T-helper 9 cell (primary cell): ENCODE results near the gene TUBB4A.
"Not testable (repeated sequence)": the region's sequence is repeated elsewhere in the genome, so short reads cannot be mapped to it uniquely, and the experiment has no call there.

Source experiments
- DNase-seq: peaks from one replicate; pipeline ENCODE4 v3.0.0-alpha.2; 2020

The TUBB4A gene

GRCh38 chr19:6522712-6523111, 20.6 kb upstream of the TUBB4A start:
- no peak for DNase-seq

- peak; percentile 50 for DNase-seq
Measured at GRCh38 chr19:6521718-6522646, 19.9 kb upstream of the TUBB4A start.

GRCh38 chr19:6519289-6519688, 17.2 kb upstream of the TUBB4A start:
- no peak for DNase-seq

- no peak for DNase-seq
Measured at GRCh38 chr19:6518145-6518911, 16.2 kb upstream of the TUBB4A start.

- peak; percentile 96 for DNase-seq
Measured at GRCh38 chr19:6516659-6517291, 14.7 kb upstream of the TUBB4A start.

GRCh38 chr19:6516018-6516658, 14.0 kb upstream of the TUBB4A start:
- peak; percentile 36 for DNase-seq

- DNase-seq = no peak
Measured at GRCh38 chr19:6514926-6515544, 12.9 kb upstream of the TUBB4A start.

GRCh38 chr19:6514089-6514488, 12.0 kb upstream of the TUBB4A start:
- DNase-seq = no peak

GRCh38 chr19:6510618-6511017, 8.5 kb upstream of the TUBB4A start:
- DNase-seq = no peak

- DNase-seq = no peak
Measured at GRCh38 chr19:6509118-6509971, 7.2 kb upstream of the TUBB4A start.

GRCh38 chr19:6508028-6508771, 6.1 kb upstream of the TUBB4A start:
- DNase-seq = not testable (repeated sequence)

GRCh38 chr19:6503407-6504201, 1.5 kb upstream of the TUBB4A start:
- no peak for DNase-seq

GRCh38 chr19:6500837-6501739, 1.0 kb downstream of the TUBB4A start:
- no peak for DNase-seq

GRCh38 chr19:6499052-6499790, 2.9 kb downstream of the TUBB4A start:
- no peak for DNase-seq

GRCh38 chr19:6498294-6499036, 3.6 kb downstream of the TUBB4A start:
- no peak for DNase-seq

GRCh38 chr19:6495947-6496346, 6.2 kb downstream of the TUBB4A start:
- no peak for DNase-seq

GRCh38 chr19:6494438-6495036, 7.6 kb downstream of the TUBB4A start:
- no peak for DNase-seq
